Stimulated activated CD8-positive, alpha-beta memory T cell treated with anti-CD3 and anti-CD28 coated beads, Interleukin-12 subunit alpha, Interleukin-12 subunit beta, amount 100 ng/mL, for 4 hours (primary cell): Measurements from ENCODE around the gene BEGAIN.

Source experiments
- DNase-seq: peaks from one replicate; pipeline ENCODE4 v3.0.0-alpha.2; 2020; ENCODE audit warnings: low read depth

BEGAIN gene

GRCh38 chr14:100587086-100587762 is at the start of gene BEGAIN:
Gene BEGAIN (minus strand): TSS chr14:100587417. CDS start chr14:100587290, 127 bp downstream.
- no peak for DNase-seq

GRCh38 chr14:100636559-100636958 is 49.3 kb upstream of the BEGAIN start:
- DNase-seq = no peak

GRCh38 chr14:100634026-100634425 is 46.8 kb upstream of the BEGAIN start:
- no peak for DNase-seq

- DNase-seq = no peak
Observed at GRCh38 chr14:100633406-100633805, 46.2 kb upstream of the BEGAIN start.

- DNase-seq = no peak
Observed at GRCh38 chr14:100629696-100630095, 42.5 kb upstream of the BEGAIN start.

- no peak for DNase-seq
Observed at GRCh38 chr14:100629098-100629497, 41.9 kb upstream of the BEGAIN start.

GRCh38 chr14:100628225-100628624 is 41.0 kb upstream of the BEGAIN start:
- no peak for DNase-seq

GRCh38 chr14:100626614-100627013 is 39.4 kb upstream of the BEGAIN start:
- DNase-seq = no peak

- DNase-seq = no peak
Observed at GRCh38 chr14:100623961-100624360, 36.7 kb upstream of the BEGAIN start.

- DNase-seq = no peak
Observed at GRCh38 chr14:100623557-100623956, 36.3 kb upstream of the BEGAIN start.

- DNase-seq = no peak
Observed at GRCh38 chr14:100622708-100623485, 35.7 kb upstream of the BEGAIN start.

GRCh38 chr14:100622224-100622623 is 35.0 kb upstream of the BEGAIN start:
- no peak for DNase-seq

- DNase-seq = no peak
Observed at GRCh38 chr14:100621806-100622205, 34.6 kb upstream of the BEGAIN start.

GRCh38 chr14:100620255-100621100 is 33.3 kb upstream of the BEGAIN start:
- no peak for DNase-seq

- DNase-seq = no peak
Observed at GRCh38 chr14:100619396-100620254, 32.4 kb upstream of the BEGAIN start.

GRCh38 chr14:100618763-100619320 is 31.6 kb upstream of the BEGAIN start:
- DNase-seq = no peak

GRCh38 chr14:100618318-100618693 is 31.1 kb upstream of the BEGAIN start:
- DNase-seq = no peak

- no peak for DNase-seq
Observed at GRCh38 chr14:100617410-100618317, 30.4 kb upstream of the BEGAIN start.

GRCh38 chr14:100616854-100617409 is 29.7 kb upstream of the BEGAIN start:
- DNase-seq = no peak
